HepG2 (cell line): Measurements from ENCODE around the gene MEX3B. TPM values are rescaled to one million over a fixed set of nuclear protein-coding genes. Genes with fewer than 3 reads are reported as not detected.

Experiments
- ATAC-seq: fragments of 200-7000 bp; cut with Tn5 transposase; 3 replicates; pipeline ENCODE4 v1.9.1; 2020; ENCODE audit warnings: mild to moderate bottlenecking, moderate library complexity
- BruUV-seq: library from RNA; stranded (reverse); fragments of 400-500 nt; replicated peaks from 2 replicates; lab custom pipeline; 2021; lab: Mats Ljungman, UMichigan
- CTCF ChIA-PET: fragments of 300-600 bp; formaldehyde crosslinking; extraction: SDS; loops from one replicate; lab custom pipeline; 2021; ENCODE audit warnings: low total read pairs, inconsistent platforms, low intra/inter-chr PET ratio; lab: Yijun Ruan, JAX
- POLR2A ChIA-PET: fragments of 350-600 bp; sonication (Branson Sonifier 250); formaldehyde crosslinking; loops from one replicate; lab custom pipeline; 2020; ENCODE audit warnings: antibody characterized with exemption, inconsistent platforms; lab: Yijun Ruan, JAX
- DNase-seq: peaks from one replicate; pipeline ENCODE4 v3.0.0-alpha.2; 2015; ENCODE audit warnings: low spot score
- FAIRE-seq: peaks from 3 replicates; lab custom pipeline; 2011; peaks lifted over from hg19 to GRCh38; lab: Jason Lieb, UNC
- H2AFZ ChIP-seq: one replicate; pipeline ENCODE4 v1.6.1; 2011; ENCODE audit warnings: low read length, inconsistent platforms
- H3K27ac ChIP-seq: fragments of 300-600 bp; 3 replicates; pipeline ENCODE4 v1.8.0; 2011; ENCODE audit warnings: mixed run types, mild to moderate bottlenecking, mixed read lengths, low read length, inconsistent platforms; ENCODE audit not compliant: insufficient read depth; ENCODE audit errors: extremely low read length
- H3K27me3 ChIP-seq, 2 experiments: fragments of 200-600 bp in 1 of 2; 2 replicates in 1 of 2; 3 replicates in 1 of 2; pipeline versions ENCODE4 v1.6.0 to v1.8.0; 2011; ENCODE audit warnings: low read length in 2 of 2, mild to moderate bottlenecking in 2 of 2, moderate library complexity in 2 of 2, inconsistent platforms in 1 of 2; ENCODE audit not compliant: insufficient read depth in 2 of 2, control insufficient read depth in 1 of 2
- H3K36me3 ChIP-seq, 2 experiments: fragments of 200-600 bp in 1 of 2; replicated peaks in 1 of 2; 2 replicates in 1 of 2; 3 replicates in 1 of 2; pipeline versions ENCODE4 v1.5.1 to v1.8.0; 2011; ENCODE audit warnings: low read length in 2 of 2, inconsistent platforms in 1 of 2; ENCODE audit not compliant: insufficient read depth in 2 of 2, control insufficient read depth in 1 of 2
- H3K4me1 ChIP-seq: 2 replicates; pipeline ENCODE4 v1.5.1; 2012; ENCODE audit warnings: low read length, inconsistent platforms; ENCODE audit not compliant: insufficient read depth
- H3K4me2 ChIP-seq: 2 replicates; pipeline ENCODE4 v1.6.0; 2011; ENCODE audit warnings: low read depth, low read length, inconsistent platforms
- H3K4me3 ChIP-seq, 3 experiments: fragments of 200-600 bp in 1 of 3; sonication (generic), shearing (Covaris generic) in 1 of 3; replicated peaks in 1 of 3; 2 replicates each; pipeline ENCODE4 v1.5.1; 2011 to 2016; ENCODE audit warnings: low read length in 3 of 3, inconsistent platforms in 2 of 3, low read depth in 2 of 3, mild to moderate bottlenecking in 2 of 3, control low read depth in 1 of 3, mixed read lengths in 1 of 3; ENCODE audit not compliant: insufficient read depth in 1 of 3
- H3K79me2 ChIP-seq: one replicate; pipeline ENCODE4 v1.6.1; 2011; ENCODE audit warnings: low read length, inconsistent platforms; ENCODE audit not compliant: insufficient read depth
- H3K9ac ChIP-seq: 2 replicates; pipeline ENCODE4 v1.6.0; 2011; ENCODE audit warnings: mild to moderate bottlenecking, low read depth, low read length, inconsistent platforms; ENCODE audit not compliant: insufficient read depth
- H3K9me3 ChIP-seq: 2 replicates; pipeline ENCODE4 v1.5.1; 2012; ENCODE audit warnings: mild to moderate bottlenecking, low read length
- H4K20me1 ChIP-seq: 2 replicates; pipeline ENCODE4 v1.6.0; 2011; ENCODE audit warnings: inconsistent platforms, mild to moderate bottlenecking, low read length, moderate library complexity; ENCODE audit not compliant: insufficient read depth
- ATM ChIP-seq: fragments of 450-650 bp; IDR thresholded peaks from 2 replicates; pipeline ENCODE4 v1.7.1; 2017; ENCODE audit warnings: mild to moderate bottlenecking, borderline replicate concordance
- IRX3 ChIP-seq: sonication (generic); formaldehyde crosslinking; IDR thresholded peaks from 2 replicates; pipeline ENCODE4 v1.8.1; 2023; ENCODE audit warnings: mild to moderate bottlenecking, low read depth, missing genetic modification reagents, borderline replicate concordance
- ZNF674 ChIP-seq: sonication (generic); formaldehyde crosslinking; IDR thresholded peaks from 2 replicates; pipeline ENCODE4 v1.5.0; 2020; ENCODE audit warnings: low read depth, mild to moderate bottlenecking, missing genetic modification reagents
- WGBS: methylation state at CpG from one replicate; pipeline ENCODE4 v1.1.6; 2017; ENCODE audit warnings: low lambda C conversion rate; 5-methylcytosine and 5-hydroxymethylcytosine counted together
- in situ Hi-C: cut with HindIII; loops from 2 replicates; pipeline ENCODE4 v1.10.0; 2017; ENCODE audit warnings: low pct_unique_long_range_greater_than_20kb; ENCODE audit not compliant: extremely low pct_ligation_motif_present
- intact Hi-C: fragments of 100-400 bp; cut with micrococcal nuclease; formaldehyde crosslinking; loops from one replicate; pipeline ENCODE4 v1.10.0; 2022; ENCODE audit not compliant: unreplicated experiment
- polyA plus RNA-seq, 8 experiments: library from polyadenylated mRNA; depleted of rRNA in 3 of 8; stranded (reverse) in 7 of 8; unstranded in 1 of 8; fragments of >200 nt; fragmentation: Illumina TruSeq in 4 of 8; extraction: Trizol in 4 of 8; gene quantifications; 2 replicates each; pipeline versions ENCODE4 v1.2.1 to v1.2.3, GENCODE V29; 2011 to 2016; ENCODE audit warnings: low read depth in 4 of 8, missing spikeins in 1 of 8, mixed read lengths in 1 of 8; ENCODE audit not compliant: insufficient read depth in 1 of 8
- total RNA-seq, 5 experiments: library from RNA; depleted of rRNA; stranded (reverse); fragments of >200 nt; fragmentation: Illumina TruSeq; extraction: Trizol; gene quantifications; 2 replicates each; pipeline ENCODE4 v1.2.3, GENCODE V29; 2016; ENCODE audit warnings: low read depth in 1 of 5
- TF ChIP-seq, protein P1 (sequence below): sonication (generic); formaldehyde crosslinking; IDR thresholded peaks from 2 replicates; pipeline ENCODE4 v1.5.0; 2020; ENCODE audit warnings: missing genetic modification reagents
- TF ChIP-seq, protein P2 (sequence below): sonication (generic); formaldehyde crosslinking; IDR thresholded peaks from 2 replicates; pipeline ENCODE4 v1.5.1; 2020; ENCODE audit warnings: mild to moderate bottlenecking, missing genetic modification reagents, borderline replicate concordance

The MEX3B gene
- total and polyA plus RNA-seq, 2 of the 13 experiments (the other 11 are each of a cell fraction or from before 2014, with no cell fraction given): 0.48 to 0.62 TPM

DNA sequence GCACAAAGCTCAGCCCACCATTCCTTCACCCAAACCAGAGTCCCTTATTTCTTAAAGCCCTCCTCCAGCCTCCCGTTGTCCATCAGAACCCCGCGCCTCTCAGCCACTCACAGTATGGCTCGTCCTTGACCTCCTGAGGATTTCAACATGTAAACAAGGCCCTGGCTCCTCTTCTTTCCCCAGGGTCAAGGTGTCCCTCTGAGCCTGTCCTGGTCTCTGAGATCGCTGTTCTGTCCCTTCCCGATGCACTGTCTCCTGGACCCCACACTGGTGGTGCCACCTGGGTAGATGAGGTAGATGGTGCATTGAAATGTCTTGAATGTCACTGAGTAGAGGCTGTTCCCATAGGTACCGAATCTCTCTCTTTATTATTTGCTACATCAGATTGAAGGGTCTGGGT lies 32.9 kb downstream of the MEX3B start:
- Histone ChIP-seq H3K27me3 (peaks cover 2 to 39% of the 10 kb centered on the region in 2 experiments; a peak in 3 of 5 replicates), H3K9ac (no peak overlapping the region), H3K27ac (no peak overlapping the region), H3K9me3 (no peaks in the 10 kb centered on the region), H4K20me1 (no peaks in the 10 kb centered on the region), H3K4me2 (no peak overlapping the region)
- no peak for ATAC-seq
- no peak for FAIRE-seq
- CTCF ChIA-PET: no interaction called here
- intact Hi-C loops: no loop called here
- in situ Hi-C loops: no loop called here
- POLR2A ChIA-PET: no interaction called here
- BruUV-seq: no TSS peak
- DNase-seq: no peak
- TF ChIP-seq ZNF674 (no peak), IRX3 (no peak)
- TF ChIP-seq, all 625 proteins: peak for 0
- Histone ChIP-seq H3K4me1 (no peaks in the 10 kb centered on the region), H3K79me2 (no peaks in the 10 kb centered on the region), H3K36me3 (no peaks in the 10 kb centered on the region), H2AFZ (no peak overlapping the region), H3K4me3 (no peak overlapping the region)
- WGBS: 3% methylated on average over 7 of the region's 7 CpGs

DNA sequence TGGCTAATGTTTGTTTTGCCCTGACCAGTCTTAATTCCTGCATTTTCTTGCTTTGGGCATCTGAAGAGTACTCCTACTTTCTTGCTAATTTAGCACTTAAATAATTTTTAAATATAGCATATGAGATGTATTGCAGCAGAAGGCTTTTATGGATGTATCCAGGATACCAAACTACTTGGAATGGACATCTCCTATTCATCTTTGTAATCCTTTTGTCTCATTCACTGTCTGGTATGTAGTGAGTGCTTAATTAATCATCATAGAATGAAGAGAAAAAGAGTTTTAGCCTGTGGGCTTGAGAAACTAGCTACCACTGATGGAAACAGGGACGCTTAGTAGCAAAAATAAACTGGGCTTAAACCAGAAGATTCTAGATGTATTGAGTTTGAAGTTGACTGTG lies 40.6 kb downstream of the MEX3B start:
- 36% methylated on average over 1 of the region's 1 CpG for WGBS
- H3K79me2 ChIP-seq: no peaks in the 10 kb centered on the region
- DNase-seq: no peak
- H2AFZ ChIP-seq: no peak overlapping the region
- CTCF ChIA-PET: no interaction called here
- 0 out of 5 replicates have a peak, but pooled peaks cover 0 to 4% of the 10 kb centered on the region in 2 experiments for H3K27me3 ChIP-seq
- intact Hi-C loops: no loop called here
- no peaks in the 10 kb centered on the region for H4K20me1 ChIP-seq
- in situ Hi-C loops: no loop called here
- TF ChIP-seq ATM: no peak
- TF ChIP-seq, protein P1, sequence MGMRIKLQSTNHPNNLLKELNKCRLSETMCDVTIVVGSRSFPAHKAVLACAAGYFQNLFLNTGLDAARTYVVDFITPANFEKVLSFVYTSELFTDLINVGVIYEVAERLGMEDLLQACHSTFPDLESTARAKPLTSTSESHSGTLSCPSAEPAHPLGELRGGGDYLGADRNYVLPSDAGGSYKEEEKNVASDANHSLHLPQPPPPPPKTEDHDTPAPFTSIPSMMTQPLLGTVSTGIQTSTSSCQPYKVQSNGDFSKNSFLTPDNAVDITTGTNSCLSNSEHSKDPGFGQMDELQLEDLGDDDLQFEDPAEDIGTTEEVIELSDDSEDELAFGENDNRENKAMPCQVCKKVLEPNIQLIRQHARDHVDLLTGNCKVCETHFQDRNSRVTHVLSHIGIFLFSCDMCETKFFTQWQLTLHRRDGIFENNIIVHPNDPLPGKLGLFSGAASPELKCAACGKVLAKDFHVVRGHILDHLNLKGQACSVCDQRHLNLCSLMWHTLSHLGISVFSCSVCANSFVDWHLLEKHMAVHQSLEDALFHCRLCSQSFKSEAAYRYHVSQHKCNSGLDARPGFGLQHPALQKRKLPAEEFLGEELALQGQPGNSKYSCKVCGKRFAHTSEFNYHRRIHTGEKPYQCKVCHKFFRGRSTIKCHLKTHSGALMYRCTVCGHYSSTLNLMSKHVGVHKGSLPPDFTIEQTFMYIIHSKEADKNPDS (CRISPR knock-in tag): no peak
- TF ChIP-seq, protein P2, sequence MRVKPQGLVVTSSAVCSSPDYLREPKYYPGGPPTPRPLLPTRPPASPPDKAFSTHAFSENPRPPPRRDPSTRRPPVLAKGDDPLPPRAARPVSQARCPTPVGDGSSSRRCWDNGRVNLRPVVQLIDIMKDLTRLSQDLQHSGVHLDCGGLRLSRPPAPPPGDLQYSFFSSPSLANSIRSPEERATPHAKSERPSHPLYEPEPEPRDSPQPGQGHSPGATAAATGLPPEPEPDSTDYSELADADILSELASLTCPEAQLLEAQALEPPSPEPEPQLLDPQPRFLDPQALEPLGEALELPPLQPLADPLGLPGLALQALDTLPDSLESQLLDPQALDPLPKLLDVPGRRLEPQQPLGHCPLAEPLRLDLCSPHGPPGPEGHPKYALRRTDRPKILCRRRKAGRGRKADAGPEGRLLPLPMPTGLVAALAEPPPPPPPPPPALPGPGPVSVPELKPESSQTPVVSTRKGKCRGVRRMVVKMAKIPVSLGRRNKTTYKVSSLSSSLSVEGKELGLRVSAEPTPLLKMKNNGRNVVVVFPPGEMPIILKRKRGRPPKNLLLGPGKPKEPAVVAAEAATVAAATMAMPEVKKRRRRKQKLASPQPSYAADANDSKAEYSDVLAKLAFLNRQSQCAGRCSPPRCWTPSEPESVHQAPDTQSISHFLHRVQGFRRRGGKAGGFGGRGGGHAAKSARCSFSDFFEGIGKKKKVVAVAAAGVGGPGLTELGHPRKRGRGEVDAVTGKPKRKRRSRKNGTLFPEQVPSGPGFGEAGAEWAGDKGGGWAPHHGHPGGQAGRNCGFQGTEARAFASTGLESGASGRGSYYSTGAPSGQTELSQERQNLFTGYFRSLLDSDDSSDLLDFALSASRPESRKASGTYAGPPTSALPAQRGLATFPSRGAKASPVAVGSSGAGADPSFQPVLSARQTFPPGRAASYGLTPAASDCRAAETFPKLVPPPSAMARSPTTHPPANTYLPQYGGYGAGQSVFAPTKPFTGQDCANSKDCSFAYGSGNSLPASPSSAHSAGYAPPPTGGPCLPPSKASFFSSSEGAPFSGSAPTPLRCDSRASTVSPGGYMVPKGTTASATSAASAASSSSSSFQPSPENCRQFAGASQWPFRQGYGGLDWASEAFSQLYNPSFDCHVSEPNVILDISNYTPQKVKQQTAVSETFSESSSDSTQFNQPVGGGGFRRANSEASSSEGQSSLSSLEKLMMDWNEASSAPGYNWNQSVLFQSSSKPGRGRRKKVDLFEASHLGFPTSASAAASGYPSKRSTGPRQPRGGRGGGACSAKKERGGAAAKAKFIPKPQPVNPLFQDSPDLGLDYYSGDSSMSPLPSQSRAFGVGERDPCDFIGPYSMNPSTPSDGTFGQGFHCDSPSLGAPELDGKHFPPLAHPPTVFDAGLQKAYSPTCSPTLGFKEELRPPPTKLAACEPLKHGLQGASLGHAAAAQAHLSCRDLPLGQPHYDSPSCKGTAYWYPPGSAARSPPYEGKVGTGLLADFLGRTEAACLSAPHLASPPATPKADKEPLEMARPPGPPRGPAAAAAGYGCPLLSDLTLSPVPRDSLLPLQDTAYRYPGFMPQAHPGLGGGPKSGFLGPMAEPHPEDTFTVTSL (CRISPR knock-in tag): no peak
- no peaks in the 10 kb centered on the region for H3K9me3 ChIP-seq
- H3K9ac ChIP-seq: no peak overlapping the region
- no peaks in the 10 kb centered on the region for H3K36me3 ChIP-seq
- no peaks in the 10 kb centered on the region for H3K4me1 ChIP-seq
- no TSS peak for BruUV-seq
- H3K4me2 ChIP-seq: no peak overlapping the region
- no peak overlapping the region for H3K27ac ChIP-seq
- no peak for FAIRE-seq
- no peak overlapping the region for H3K4me3 ChIP-seq
- ATAC-seq: no peak
- POLR2A ChIA-PET: no interaction called here
